Suprapubic skin (tissue), 4 donors: Measurements from ENCODE around the gene HPCAL1.

Source experiments
- EP300 ChIP-seq: sonication (generic); formaldehyde crosslinking; IDR thresholded peaks from one replicate; pipeline ENCODE4 v1.6.1; 2017; ENCODE audit warnings: antibody characterized with exemption
- POLR2A ChIP-seq, 2 donors: fragments of 450-650 bp; IDR thresholded peaks; one replicate each; pipeline ENCODE4 v1.6.1; 2017; ENCODE audit warnings: antibody characterized with exemption in 2 of 2, mild to moderate bottlenecking in 2 of 2, moderate library complexity in 2 of 2
- POLR2AphosphoS5 ChIP-seq, 3 donors: sonication (generic); formaldehyde crosslinking; IDR thresholded peaks; one replicate each; pipeline ENCODE4 v1.6.1; 2017; ENCODE audit warnings: antibody characterized with exemption in 3 of 3
- TF ChIP-seq, protein P1 (sequence below), 2 donors: fragments of 200-600 bp in 1 of 2; fragments of 450-650 bp in 1 of 2; sonication (generic) in 1 of 2; IDR thresholded peaks; one replicate each; pipeline ENCODE4 v1.5.1; 2016 to 2019; ENCODE audit warnings: antibody characterized with exemption in 2 of 2, mild to moderate bottlenecking in 1 of 2, moderate library complexity in 1 of 2

DNA sequence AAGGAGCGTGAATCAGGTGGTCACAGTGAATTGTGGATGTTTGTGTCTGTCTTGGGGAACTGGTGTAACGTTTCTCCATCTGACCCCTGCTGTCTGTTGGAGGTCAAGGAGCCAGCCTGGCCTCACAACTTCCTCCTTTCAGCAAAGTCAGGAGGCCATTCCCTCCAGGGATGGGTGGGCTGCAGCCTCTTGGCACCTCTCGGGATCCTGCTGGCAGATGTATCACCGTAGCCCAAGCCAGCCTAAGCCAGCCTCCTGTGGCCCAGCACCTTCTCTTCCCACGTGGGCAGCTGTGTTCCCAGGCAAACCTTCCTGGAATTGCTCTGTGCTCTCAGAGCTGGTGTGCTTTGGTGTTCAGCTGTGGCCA, 30.5 kb downstream of the HPCAL1 start:
- TF ChIP-seq, protein P1, sequence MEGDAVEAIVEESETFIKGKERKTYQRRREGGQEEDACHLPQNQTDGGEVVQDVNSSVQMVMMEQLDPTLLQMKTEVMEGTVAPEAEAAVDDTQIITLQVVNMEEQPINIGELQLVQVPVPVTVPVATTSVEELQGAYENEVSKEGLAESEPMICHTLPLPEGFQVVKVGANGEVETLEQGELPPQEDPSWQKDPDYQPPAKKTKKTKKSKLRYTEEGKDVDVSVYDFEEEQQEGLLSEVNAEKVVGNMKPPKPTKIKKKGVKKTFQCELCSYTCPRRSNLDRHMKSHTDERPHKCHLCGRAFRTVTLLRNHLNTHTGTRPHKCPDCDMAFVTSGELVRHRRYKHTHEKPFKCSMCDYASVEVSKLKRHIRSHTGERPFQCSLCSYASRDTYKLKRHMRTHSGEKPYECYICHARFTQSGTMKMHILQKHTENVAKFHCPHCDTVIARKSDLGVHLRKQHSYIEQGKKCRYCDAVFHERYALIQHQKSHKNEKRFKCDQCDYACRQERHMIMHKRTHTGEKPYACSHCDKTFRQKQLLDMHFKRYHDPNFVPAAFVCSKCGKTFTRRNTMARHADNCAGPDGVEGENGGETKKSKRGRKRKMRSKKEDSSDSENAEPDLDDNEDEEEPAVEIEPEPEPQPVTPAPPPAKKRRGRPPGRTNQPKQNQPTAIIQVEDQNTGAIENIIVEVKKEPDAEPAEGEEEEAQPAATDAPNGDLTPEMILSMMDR (IDR thresholded peaks at IDR 0.05) = no peak
- TF ChIP-seq POLR2A (IDR thresholded peaks at IDR 0.05) (no peak), POLR2AphosphoS5 (IDR thresholded peaks at IDR 0.05) (no peak), EP300 (no peak)
